Measurements from ENCODE around the gene TET3. TPM values are rescaled to one million over a fixed set of nuclear protein-coding genes. Genes with fewer than 3 reads are reported as not detected.
A peak's percentile ranks its signal among the peaks of the same experiment; 100 is the strongest.

TET3 gene
- total RNA-seq, 1 donor from 2014 or later, result 22.7 TPM

DNA sequence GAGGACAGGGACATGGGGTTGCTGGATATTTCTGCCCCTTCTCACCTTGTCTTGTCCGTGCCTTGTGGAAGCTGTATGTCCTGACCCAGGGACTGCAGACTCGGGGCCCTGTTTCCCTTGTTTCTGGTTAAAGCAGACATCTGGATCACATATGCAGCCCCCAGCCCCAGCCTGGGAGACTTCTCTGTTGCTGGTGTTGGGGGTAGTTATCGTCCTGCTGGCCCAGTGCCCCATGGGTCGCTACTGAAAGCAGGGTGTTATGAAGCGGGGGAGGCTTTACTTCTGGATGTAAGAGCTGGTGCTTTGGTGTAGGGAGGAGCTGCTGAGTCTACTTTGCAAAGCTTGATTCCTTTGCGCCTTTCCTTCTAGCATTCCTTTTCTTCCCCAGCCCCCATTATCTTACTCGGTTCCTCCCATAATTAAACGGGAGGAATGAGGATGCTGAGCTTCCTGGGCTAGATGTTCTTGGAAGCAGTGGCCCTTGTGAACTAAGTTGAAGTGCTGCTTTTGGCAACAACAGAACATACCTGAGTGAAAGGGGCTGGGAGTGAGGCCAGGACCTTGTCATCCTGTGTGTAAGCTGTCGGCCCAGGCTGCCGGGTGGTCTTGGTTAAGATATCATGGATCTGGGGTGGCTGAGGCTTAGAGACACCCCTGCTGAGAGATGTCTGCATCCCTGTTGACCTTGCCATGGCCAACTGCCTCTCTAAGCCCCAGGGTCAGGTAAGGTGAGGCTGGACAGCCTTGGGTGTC, 3.4 kb downstream of the TET3 start:
- H3K9me3 ChIP-seq, result no peaks in the 10 kb centered on the region
- H3K36me3 ChIP-seq, result no peaks in the 10 kb centered on the region
- no peaks in the 10 kb centered on the region for H3K27me3 ChIP-seq
- H3K27ac ChIP-seq, result no peak overlapping the region
- peak overlapping the region; percentile 7 to 43 for H3K4me3 ChIP-seq
- intact Hi-C loops (cut with DNase I), result no loop called here
- TF ChIP-seq, protein P1, sequence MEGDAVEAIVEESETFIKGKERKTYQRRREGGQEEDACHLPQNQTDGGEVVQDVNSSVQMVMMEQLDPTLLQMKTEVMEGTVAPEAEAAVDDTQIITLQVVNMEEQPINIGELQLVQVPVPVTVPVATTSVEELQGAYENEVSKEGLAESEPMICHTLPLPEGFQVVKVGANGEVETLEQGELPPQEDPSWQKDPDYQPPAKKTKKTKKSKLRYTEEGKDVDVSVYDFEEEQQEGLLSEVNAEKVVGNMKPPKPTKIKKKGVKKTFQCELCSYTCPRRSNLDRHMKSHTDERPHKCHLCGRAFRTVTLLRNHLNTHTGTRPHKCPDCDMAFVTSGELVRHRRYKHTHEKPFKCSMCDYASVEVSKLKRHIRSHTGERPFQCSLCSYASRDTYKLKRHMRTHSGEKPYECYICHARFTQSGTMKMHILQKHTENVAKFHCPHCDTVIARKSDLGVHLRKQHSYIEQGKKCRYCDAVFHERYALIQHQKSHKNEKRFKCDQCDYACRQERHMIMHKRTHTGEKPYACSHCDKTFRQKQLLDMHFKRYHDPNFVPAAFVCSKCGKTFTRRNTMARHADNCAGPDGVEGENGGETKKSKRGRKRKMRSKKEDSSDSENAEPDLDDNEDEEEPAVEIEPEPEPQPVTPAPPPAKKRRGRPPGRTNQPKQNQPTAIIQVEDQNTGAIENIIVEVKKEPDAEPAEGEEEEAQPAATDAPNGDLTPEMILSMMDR (IDR thresholded peaks at IDR 0.05), result no peak
- H3K4me1 ChIP-seq, result peaks cover 6 to 25% of the 10 kb centered on the region in 2 donors
- no peak for DNase-seq (ENCODE audit: low spot score in 2 of 2)

DNA sequence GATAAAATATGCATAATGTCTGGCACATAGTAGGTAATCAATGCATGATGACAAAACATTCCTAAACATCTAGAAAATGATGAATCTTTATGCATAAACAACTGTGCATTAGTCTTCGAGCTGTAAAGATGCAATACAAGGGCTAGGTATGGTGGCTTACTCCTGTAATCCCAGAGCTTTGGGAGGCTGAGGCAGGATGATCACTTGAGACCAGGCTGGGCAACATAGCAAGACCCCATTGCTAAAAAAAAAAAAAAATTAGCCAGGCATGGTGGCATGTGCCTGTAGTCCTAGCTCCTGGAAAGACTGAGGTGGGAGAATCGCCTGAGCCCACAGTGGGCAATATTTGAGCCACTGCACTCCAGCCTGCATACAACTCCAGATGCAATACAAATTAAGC, 5.3 kb downstream of the TET3 start:
- TF ChIP-seq, protein P1 (IDR thresholded peaks at IDR 0.05), result no peak
- DNase-seq (ENCODE audit: low spot score in 2 of 2), result no peak
- H3K9me3 ChIP-seq, result no peaks in the 10 kb centered on the region
- no peaks in the 10 kb centered on the region for H3K27me3 ChIP-seq
- H3K36me3 ChIP-seq, result no peaks in the 10 kb centered on the region
- H3K4me1 ChIP-seq, result peaks cover 0 to 20% of the 10 kb centered on the region in 2 donors
- no peak overlapping the region for H3K4me3 ChIP-seq
- H3K27ac ChIP-seq, result no peak overlapping the region
- intact Hi-C loops (cut with DNase I), result no loop called here

DNA sequence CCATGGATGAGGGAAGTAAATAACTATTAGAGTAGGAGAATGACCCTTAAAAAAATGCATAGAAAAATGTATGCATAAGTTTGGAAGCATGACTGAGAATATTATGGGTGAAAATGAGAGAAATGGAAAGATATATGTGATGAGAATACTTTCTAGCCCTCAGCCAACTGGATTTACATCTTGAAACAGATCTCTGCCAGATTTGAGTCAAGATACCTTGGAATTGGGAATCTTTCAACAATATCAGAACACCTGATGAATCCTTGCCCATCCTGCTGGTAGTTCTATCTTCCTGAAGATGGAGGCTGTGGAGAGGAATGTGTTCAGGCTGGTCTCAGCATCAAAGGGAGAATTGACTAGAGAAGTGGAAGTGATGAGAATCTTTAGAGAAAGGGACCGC, 5.8 kb downstream of the TET3 start:
- Histone ChIP-seq H3K4me3 (no peak overlapping the region), H3K4me1 (peaks cover 0 to 20% of the 10 kb centered on the region in 2 donors), H3K27me3 (no peaks in the 10 kb centered on the region), H3K27ac (no peak overlapping the region), H3K36me3 (no peaks in the 10 kb centered on the region), H3K9me3 (no peaks in the 10 kb centered on the region)
- intact Hi-C loops (cut with DNase I), result no loop called here
- TF ChIP-seq, protein P1 (IDR thresholded peaks at IDR 0.05), result no peak
- DNase-seq (ENCODE audit: low spot score in 2 of 2), result no peak

DNA sequence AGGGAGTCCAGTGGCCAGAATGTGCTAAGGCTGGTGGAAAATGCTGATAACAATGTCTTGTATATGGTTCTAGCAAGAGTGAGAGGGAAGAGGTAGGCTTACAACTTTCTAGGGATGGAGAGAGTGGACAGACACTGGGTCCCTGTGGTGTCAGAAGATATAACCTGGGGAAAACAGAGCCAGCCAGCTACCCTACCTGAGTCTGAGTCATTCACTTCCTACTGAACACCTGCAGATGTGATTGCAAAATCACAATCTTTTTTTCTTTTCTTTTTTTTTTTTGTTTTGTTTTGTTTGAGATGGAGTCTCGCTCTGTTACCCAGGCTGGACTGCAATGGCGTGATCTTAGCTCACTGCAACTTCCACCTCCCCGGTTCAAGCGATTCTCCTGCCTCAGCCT, 7.3 kb downstream of the TET3 start:
- Histone ChIP-seq H3K36me3 (no peaks in the 10 kb centered on the region), H3K27ac (no peak overlapping the region), H3K4me3 (no peak overlapping the region), H3K9me3 (no peaks in the 10 kb centered on the region), H3K4me1 (peaks cover 0 to 11% of the 10 kb centered on the region in 2 donors), H3K27me3 (no peaks in the 10 kb centered on the region)
- DNase-seq (ENCODE audit: low spot score in 2 of 2), result no peak
- intact Hi-C loops (cut with DNase I), result no loop called here
- TF ChIP-seq, protein P1 (IDR thresholded peaks at IDR 0.05), result no peak

DNA sequence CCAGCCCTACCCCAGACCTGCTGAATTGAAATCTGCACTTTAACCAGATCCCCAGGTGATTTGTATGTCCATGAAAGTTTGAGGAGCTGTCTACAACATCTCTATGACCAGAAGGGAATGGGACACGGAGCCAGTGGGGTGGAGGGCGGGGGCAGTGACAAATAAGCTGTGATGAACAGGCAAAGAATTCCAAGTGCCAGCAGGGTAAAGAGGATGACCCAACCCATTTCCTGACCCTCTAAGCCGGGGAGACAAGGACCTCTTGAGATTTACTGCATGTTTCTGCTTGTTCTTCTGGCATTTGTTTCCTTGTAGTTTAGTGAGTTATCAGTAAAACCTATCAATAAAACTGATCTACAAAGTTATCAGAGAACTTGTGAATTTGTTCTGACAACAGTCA, 8.7 kb downstream of the TET3 start:
- TF ChIP-seq, protein P1 (IDR thresholded peaks at IDR 0.05), result no peak
- DNase-seq (ENCODE audit: low spot score in 2 of 2), result no peak

More for the DNA sequence above, 8.7 kb downstream of the TET3 start:
- H3K9me3 ChIP-seq, result no peaks in the 10 kb centered on the region
- H3K36me3 ChIP-seq, result no peaks in the 10 kb centered on the region
- H3K4me3 ChIP-seq, result no peak overlapping the region
- H3K27me3 ChIP-seq, result no peaks in the 10 kb centered on the region
- intact Hi-C loops (cut with DNase I), result no loop called here
- H3K4me1 ChIP-seq, result peaks cover 0 to under 1% of the 10 kb centered on the region in 2 donors
- H3K27ac ChIP-seq, result no peak overlapping the region

Measured in ascending aorta (tissue), 2 donors.